Keratinocyte (primary cell): ENCODE measurements around the gene CSNK1G2. TPM values are rescaled to one million over a fixed set of nuclear protein-coding genes. Genes with fewer than 3 reads are reported as not detected.

Experiments used
- DNase-seq: peaks from one replicate; pipeline ENCODE4 v3.0.0-alpha.2; 2011; ENCODE audit warnings: low read depth, missing footprints, low spot score
- FAIRE-seq: peaks from 2 replicates; lab custom pipeline; 2011; peaks lifted over from hg19 to GRCh38; lab: Jason Lieb, UNC
- H2AFZ ChIP-seq: 2 replicates; pipeline ENCODE4 v1.6.0; 2012; ENCODE audit warnings: low read length, control low read depth, inconsistent platforms; ENCODE audit not compliant: control insufficient read depth
- H3K27ac ChIP-seq: 2 replicates; pipeline ENCODE4 v1.5.1; 2011; ENCODE audit warnings: low read length; ENCODE audit not compliant: control insufficient read depth, insufficient read depth
- H3K27me3 ChIP-seq: 3 replicates; pipeline ENCODE4 v1.6.0; 2011; ENCODE audit warnings: low read length; ENCODE audit not compliant: control insufficient read depth, insufficient read depth; ENCODE audit errors: extremely low read depth
- H3K36me3 ChIP-seq, 2 experiments: 2 replicates in 1 of 2; 3 replicates in 1 of 2; pipeline ENCODE4 v1.5.1; 2011; ENCODE audit warnings: low read length in 2 of 2, mild to moderate bottlenecking in 1 of 2; ENCODE audit not compliant: control insufficient read depth in 2 of 2, insufficient read depth in 2 of 2; ENCODE audit errors: extremely low read depth in 1 of 2
- H3K4me1 ChIP-seq: 3 replicates; pipeline ENCODE4 v1.5.1; 2011; ENCODE audit warnings: low read length; ENCODE audit not compliant: control insufficient read depth, insufficient read depth; ENCODE audit errors: extremely low read depth
- H3K4me2 ChIP-seq: 3 replicates; pipeline ENCODE4 v1.6.0; 2011; ENCODE audit warnings: low read depth, low read length; ENCODE audit not compliant: control insufficient read depth, insufficient read depth; ENCODE audit errors: extremely low read depth
- H3K4me3 ChIP-seq, 3 experiments: fragments of 200-600 bp in 1 of 3; sonication (generic) in 1 of 3; 2 replicates in 2 of 3; 3 replicates in 1 of 3; pipeline ENCODE4 v1.5.1; 2011 to 2016; ENCODE audit warnings: low read length in 3 of 3, mild to moderate bottlenecking in 3 of 3, control low read depth in 2 of 3, inconsistent platforms in 1 of 3, low read depth in 1 of 3, mixed read lengths in 1 of 3, mixed run types in 1 of 3, moderate library complexity in 1 of 3; ENCODE audit not compliant: control insufficient read depth in 2 of 3, insufficient read depth in 2 of 3; ENCODE audit errors: extremely low read depth in 1 of 3
- H3K79me2 ChIP-seq: 2 replicates; pipeline ENCODE4 v1.6.0; 2012; ENCODE audit warnings: low read length; ENCODE audit not compliant: control insufficient read depth, insufficient read depth
- H3K9ac ChIP-seq: 3 replicates; pipeline ENCODE4 v1.6.0; 2011; ENCODE audit warnings: low read length; ENCODE audit not compliant: control insufficient read depth, insufficient read depth; ENCODE audit errors: extremely low read depth
- H3K9me1 ChIP-seq: 3 replicates; pipeline ENCODE4 v1.6.0; 2011; ENCODE audit warnings: low read length; ENCODE audit not compliant: control insufficient read depth, insufficient read depth; ENCODE audit errors: extremely low read depth
- H3K9me3 ChIP-seq: 2 replicates; pipeline ENCODE4 v1.5.1; 2012; ENCODE audit warnings: low read depth, low read length; ENCODE audit not compliant: control insufficient read depth
- H4K20me1 ChIP-seq: 3 replicates; pipeline ENCODE4 v1.6.0; 2011; ENCODE audit warnings: low read length; ENCODE audit not compliant: control insufficient read depth, insufficient read depth; ENCODE audit errors: extremely low read depth
- CTCF ChIP-seq, 3 experiments: IDR thresholded peaks in 1 of 3; conservative IDR thresholded peaks in 1 of 3; optimal IDR thresholded peaks in 1 of 3; 2 replicates in 2 of 3; 3 replicates in 1 of 3; pipeline versions ENCODE3 to v1.5.1; 2011; ENCODE audit warnings: low read length in 3 of 3, mild to moderate bottlenecking in 3 of 3, moderate library complexity in 2 of 3, control low read depth in 1 of 3, inconsistent platforms in 1 of 3; ENCODE audit not compliant: insufficient read depth in 2 of 3; ENCODE audit errors: extremely low read depth in 1 of 3
- EZH2 ChIP-seq: IDR thresholded peaks from one replicate; pipeline ENCODE4 v1.6.1; 2012; ENCODE audit warnings: inconsistent platforms, mild to moderate bottlenecking, low read length, moderate library complexity
- dilution Hi-C: fragments of 300-500 bp; cut with MboI; formaldehyde crosslinking; loops from one replicate; pipeline ENCODE4 v1.7.0; 2020; ENCODE audit warnings: low sequenced_read_pairs; ENCODE audit not compliant: extremely low pct_ligation_motif_present
- polyA plus RNA-seq, 5 experiments: library from polyadenylated mRNA; depleted of rRNA in 3 of 5; stranded (reverse) in 3 of 5; stranded (forward) in 1 of 5; unstranded in 1 of 5; fragments of >200 nt; gene quantifications; 1 replicate in 1 of 5; 2 replicates in 3 of 5; 3 replicates in 1 of 5; pipeline versions ENCODE4 v1.2.1 to v1.2.3, GENCODE V29; 2011 to 2012; ENCODE audit warnings: missing spikeins in 2 of 5, low read depth in 1 of 5, low replicate concordance in 1 of 5

The CSNK1G2 gene
- polyA plus RNA-seq, 1 donor (not counting 4 experiments of a cell fraction or from before 2014, with no cell fraction given) = 34.9 TPM

- H3K9me1 ChIP-seq = no peaks in the 10 kb centered on the region
- no peak for TF ChIP-seq EZH2
- no peak for TF ChIP-seq CTCF (optimal IDR thresholded peaks at IDR 0.05 in 1 of 3, IDR thresholded peaks at IDR 0.05 in 1 of 3, conservative IDR thresholded peaks at IDR 0.05 in 1 of 3; ENCODE audit: extremely low read depth in 1 of 3, insufficient read depth in 2 of 3, low read length in 3 of 3)
- H3K9ac ChIP-seq = no peak overlapping the region
- H3K79me2 ChIP-seq = no peaks in the 10 kb centered on the region
- no peak overlapping the region for H3K4me2 ChIP-seq
- H4K20me1 ChIP-seq = no peaks in the 10 kb centered on the region
- H3K36me3 ChIP-seq = peaks cover 14 to 30% of the 10 kb centered on the region in 2 experiments
- FAIRE-seq (no peak), DNase-seq (no peak)
- H3K27ac ChIP-seq = no peak overlapping the region
- no peak overlapping the region for H3K4me3 ChIP-seq
- H3K4me1 ChIP-seq = no peaks in the 10 kb centered on the region
- H3K27me3 ChIP-seq = no peaks in the 10 kb centered on the region
- H3K9me3 ChIP-seq = no peaks in the 10 kb centered on the region
- dilution Hi-C loops = no loop called here
- H2AFZ ChIP-seq = no peak overlapping the region
Observed at GRCh38 chr19:1923319-1923718, 17.7 kb upstream of the CSNK1G2 start.

GRCh38 chr19:1924320-1924961 lies 16.5 kb upstream of the CSNK1G2 start:
- peaks cover 14 to 25% of the 10 kb centered on the region in 2 experiments for H3K36me3 ChIP-seq
- no peak for FAIRE-seq

More at GRCh38 chr19:1924320-1924961, 16.5 kb upstream of the CSNK1G2 start:
- H2AFZ ChIP-seq = no peak overlapping the region
- dilution Hi-C loops = no loop called here
- no peaks in the 10 kb centered on the region for H4K20me1 ChIP-seq
- H3K4me2 ChIP-seq = no peak overlapping the region
- H3K79me2 ChIP-seq = no peaks in the 10 kb centered on the region
- H3K27ac ChIP-seq = no peak overlapping the region
- H3K9ac ChIP-seq = no peak overlapping the region
- no peak overlapping the region for H3K4me3 ChIP-seq
- no peak for DNase-seq
- no peaks in the 10 kb centered on the region for H3K27me3 ChIP-seq
- no peak for TF ChIP-seq EZH2
- no peak for TF ChIP-seq CTCF (optimal IDR thresholded peaks at IDR 0.05 in 1 of 3, IDR thresholded peaks at IDR 0.05 in 1 of 3, conservative IDR thresholded peaks at IDR 0.05 in 1 of 3; ENCODE audit: extremely low read depth in 1 of 3, insufficient read depth in 2 of 3, low read length in 3 of 3)
- H3K9me3 ChIP-seq = no peaks in the 10 kb centered on the region
- no peaks in the 10 kb centered on the region for H3K9me1 ChIP-seq
- H3K4me1 ChIP-seq = no peaks in the 10 kb centered on the region
